GM12873 (cell line): ENCODE measurements around the gene RSRC2.

Experiments
- TF ChIP-seq, protein P1 (sequence below): IDR thresholded peaks from 2 replicates; pipeline ENCODE4 v1.5.1; 2012; ENCODE audit warnings: low read depth, mild to moderate bottlenecking, moderate library complexity, low read length, control low read depth; ENCODE audit not compliant: insufficient read depth; ENCODE audit errors: missing control alignments

The RSRC2 gene

DNA sequence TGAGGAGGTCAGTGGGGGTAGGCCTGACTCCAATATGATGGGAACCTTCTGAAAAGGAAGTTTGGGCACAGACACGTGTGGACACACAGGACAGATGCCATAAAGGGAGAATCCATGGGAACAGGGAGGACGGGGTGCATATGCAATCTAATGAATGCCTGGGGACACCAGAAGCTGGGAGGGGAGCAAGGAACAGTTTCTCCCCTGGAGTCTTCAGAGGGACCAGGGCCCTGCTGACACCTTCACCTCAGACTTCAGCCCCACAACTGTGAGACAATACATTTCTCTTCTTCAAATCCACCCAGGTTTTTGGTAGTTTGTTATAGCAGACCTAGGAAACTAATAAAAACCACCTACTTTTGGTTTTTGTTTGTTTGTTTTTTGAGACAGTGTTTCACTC, 69.1 kb downstream of the RSRC2 start:
- TF ChIP-seq, protein P1, sequence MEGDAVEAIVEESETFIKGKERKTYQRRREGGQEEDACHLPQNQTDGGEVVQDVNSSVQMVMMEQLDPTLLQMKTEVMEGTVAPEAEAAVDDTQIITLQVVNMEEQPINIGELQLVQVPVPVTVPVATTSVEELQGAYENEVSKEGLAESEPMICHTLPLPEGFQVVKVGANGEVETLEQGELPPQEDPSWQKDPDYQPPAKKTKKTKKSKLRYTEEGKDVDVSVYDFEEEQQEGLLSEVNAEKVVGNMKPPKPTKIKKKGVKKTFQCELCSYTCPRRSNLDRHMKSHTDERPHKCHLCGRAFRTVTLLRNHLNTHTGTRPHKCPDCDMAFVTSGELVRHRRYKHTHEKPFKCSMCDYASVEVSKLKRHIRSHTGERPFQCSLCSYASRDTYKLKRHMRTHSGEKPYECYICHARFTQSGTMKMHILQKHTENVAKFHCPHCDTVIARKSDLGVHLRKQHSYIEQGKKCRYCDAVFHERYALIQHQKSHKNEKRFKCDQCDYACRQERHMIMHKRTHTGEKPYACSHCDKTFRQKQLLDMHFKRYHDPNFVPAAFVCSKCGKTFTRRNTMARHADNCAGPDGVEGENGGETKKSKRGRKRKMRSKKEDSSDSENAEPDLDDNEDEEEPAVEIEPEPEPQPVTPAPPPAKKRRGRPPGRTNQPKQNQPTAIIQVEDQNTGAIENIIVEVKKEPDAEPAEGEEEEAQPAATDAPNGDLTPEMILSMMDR, result no peak

DNA sequence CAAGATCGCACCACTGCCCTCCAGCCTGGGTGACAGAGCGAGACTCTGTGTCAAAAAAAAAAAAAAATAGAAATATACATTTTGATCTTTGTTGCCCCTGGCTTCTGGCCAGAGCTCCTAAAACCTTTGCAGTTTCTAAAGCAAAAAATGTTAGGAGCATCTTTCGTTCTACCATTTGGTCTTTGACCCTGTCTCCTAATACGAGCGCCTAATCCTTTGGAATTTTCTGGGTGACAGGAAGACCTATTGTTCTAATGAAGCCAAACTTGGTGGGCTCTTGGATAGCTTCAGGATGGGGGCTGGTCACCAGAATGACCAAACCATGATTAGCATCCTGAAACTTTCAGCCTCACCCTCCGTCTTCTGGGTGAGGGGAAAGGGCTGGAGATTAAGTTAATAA, 72.0 kb downstream of the RSRC2 start:
- TF ChIP-seq, protein P1, result no peak

DNA sequence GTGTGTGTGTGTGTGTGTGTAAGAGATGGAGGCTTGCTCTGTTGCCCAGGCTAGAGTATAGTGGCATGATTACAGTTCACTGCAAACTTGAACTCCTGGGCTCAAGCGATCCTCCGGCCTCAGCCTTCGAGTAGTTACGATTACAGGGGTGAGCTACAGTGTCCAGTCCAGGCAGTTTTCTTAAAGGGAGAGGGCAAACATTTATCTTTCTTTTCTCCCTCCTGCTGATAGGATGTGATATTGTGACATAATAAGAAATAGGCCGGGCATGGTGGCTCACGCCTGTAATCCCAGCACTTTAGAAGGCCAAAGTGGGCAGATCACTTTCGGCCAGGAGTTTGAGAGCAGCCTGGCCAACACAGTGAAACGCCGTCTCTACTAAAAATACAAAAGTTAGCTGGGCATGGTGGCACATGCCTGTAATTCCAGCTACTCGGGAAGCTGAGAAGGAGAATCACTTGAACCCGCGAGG, 72.5 kb downstream of the RSRC2 start:
- TF ChIP-seq, protein P1, result no peak
